Stimulated activated CD8-positive, alpha-beta memory T cell treated with anti-CD3 and anti-CD28 coated beads, Interleukin-12 subunit alpha, Interleukin-12 subunit beta, amount 100 ng/mL, for 4 hours (primary cell): ENCODE measurements around the gene LTBP1.
"Not testable (repeated sequence)": the region's sequence is repeated elsewhere in the genome, so short reads cannot be mapped to it uniquely, and the experiment has no call there.

ENCODE experiments used
- DNase-seq: peaks from one replicate; pipeline ENCODE4 v3.0.0-alpha.2; 2020; ENCODE audit warnings: low read depth

Gene LTBP1

DNA sequence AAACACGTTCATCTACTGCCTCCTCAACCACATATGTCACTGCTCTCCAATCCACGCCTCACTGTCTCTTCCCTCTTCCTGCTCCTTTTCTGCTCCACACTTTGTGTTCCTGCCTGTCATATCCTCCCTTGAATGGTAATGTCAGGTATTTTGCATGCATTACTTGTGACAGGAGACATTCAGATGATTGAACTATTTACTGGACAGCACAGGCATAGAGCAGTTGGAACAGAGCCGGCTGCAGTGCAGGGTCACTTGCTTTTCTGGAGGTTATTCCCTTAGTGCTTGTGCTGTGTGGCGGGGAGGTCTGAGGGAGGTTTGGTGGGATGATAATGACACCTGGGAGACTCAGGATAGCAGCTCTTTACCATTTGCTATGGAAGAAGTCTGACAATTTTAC lies 93.8 kb downstream of the LTBP1 start:
- DNase-seq: no peak

DNA sequence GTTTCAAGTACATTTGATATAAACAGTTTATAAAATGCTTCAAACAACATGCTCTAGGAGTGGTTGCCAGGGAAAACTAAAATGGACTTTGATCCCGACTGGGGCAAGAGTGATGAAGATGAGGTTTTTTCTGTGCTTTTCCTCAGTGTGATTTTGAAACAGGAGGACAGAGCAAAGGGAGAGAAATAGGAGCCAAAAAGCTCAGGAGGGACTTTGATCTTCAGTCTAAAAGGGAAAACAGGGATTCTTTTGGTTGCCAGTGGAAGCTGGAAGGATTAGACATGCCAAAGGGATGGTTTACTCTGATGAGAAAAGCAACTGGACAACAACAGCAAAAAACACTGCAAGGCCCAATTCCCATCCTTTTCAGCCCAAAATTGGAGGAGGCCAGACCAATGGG lies 95.5 kb downstream of the LTBP1 start:
- no peak for DNase-seq

DNA sequence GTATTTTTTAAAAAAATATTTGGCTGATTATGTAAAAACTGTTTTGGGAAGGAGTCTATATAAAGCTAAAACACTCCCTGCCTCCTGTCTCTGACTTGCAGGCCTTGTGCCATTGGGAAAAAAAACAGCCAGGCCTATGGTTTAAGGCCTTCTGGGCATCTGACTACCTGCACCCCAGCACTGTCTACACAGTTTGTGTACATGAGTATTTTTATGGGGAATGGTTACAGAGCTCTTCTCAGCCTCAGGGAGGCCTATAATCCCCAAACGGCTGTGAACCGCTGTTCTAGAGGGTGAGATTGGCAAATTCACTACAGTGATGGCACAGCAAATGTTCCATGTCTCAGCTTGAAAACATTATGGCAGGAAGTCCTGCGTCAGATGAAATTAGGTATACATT lies 96.1 kb downstream of the LTBP1 start:
- DNase-seq: no peak

DNA sequence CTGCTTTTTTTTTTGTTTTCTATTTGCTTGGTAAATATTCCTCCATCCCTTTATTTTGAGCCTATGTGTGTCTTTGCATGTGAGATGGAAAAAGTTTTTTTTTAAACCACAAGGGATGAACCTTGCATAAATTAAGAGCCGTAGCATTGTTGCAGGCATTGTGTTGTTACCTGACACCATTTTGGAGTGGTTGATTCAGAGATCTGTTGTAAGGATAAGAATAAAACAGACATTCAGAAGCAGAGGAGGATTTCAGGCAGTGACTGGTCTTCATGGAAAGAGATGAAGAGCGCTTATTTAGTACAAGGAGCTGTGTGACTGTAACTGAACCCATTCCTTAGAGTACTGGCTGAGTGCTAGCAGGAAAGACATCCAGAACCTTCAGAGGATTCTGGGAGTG lies 101.2 kb downstream of the LTBP1 start:
- no peak for DNase-seq

DNA sequence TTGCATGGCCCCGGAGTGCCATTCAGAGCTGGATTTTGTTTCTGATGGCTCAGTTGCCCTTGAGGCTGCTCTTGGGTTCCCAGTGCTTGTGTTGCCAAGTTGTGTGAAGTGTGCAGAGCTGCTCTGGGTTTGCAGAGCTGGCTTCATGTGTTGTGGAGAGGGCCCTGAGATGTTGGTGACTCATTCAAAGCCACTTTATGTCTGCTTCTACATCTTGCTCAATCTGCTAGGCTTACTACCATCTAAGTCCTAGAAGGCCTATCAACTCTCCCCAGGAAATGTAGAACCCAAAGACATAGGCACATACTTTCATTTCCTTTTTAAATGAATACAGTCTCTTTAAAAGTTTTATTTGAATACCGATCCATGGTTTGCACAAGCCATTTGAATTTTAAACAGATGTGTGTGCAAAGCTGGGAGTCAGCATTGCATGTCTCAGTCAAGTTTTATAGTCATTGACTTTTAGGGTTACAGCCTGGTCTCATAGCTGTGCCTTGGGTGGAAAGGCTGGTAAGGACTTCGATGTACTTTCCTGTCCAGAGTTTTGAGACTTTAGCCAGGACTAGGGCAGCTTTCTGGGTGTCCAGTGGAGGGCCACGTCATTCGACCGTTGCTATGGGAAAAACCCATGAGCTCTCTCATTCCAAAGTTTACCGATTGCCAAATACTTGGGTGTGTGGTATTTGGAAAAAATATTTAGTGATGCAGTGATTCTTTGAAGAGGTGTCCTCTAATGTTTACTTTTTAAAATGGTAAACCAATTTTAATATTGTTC lies 105.0 kb downstream of the LTBP1 start:
- DNase-seq: no peak

DNA sequence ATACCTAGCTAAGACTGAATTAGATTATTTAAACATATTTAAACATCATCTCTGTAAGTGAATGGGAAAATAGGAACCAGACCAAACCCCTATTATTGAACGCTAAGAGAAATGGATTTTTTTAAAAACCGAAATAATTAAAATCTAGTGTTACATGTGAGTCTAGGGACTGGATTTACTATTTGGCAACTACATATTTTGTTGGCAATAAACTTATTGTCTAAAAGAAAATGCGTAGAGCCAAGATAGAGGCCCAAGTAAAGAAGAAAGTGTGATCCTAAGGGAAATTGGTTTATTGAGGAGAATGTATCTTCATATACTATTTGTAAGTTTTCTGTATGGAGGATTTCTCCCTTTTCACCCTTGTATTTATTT lies 105.6 kb downstream of the LTBP1 start:
- DNase-seq: no peak

DNA sequence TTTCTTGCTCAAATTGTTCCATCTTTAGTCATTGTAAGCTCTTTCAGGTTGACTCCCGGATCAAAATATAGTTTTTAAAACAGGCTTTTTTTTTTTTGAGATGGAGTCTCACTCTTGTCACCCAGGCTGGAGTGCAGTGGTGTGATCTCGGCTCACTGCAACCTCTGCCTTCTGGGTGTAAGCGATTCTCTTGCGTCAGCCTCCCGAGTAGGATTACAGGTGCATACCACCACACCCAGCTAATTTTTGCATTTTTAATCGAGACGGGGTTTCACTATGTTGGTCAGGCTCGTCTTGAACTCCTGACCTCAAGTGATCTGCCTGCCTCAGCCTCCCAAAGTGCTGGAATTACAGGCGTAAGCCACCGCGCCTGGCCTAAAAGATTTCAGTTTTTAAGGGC lies 106.0 kb downstream of the LTBP1 start:
- not testable (repeated sequence) for DNase-seq

DNA sequence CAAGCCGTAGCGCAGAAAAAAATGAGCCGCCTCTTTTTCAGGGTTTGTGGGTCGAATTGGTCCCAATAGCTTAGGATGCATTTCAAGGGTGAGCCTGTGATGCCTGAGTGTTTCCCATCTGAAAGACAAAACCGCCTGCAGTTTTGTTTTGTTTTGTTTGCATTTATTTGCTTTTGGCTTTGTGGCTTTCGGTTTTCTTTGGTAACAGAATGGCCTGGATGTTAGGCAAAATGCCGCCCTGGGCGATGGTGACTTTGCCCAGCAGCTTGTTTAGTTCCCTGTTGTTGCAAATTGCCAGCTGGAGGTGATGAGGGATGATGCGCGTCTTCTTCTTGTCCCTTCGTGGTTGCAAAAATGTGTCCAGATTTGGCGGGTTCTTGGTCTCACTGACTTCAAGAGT lies 109.4 kb downstream of the LTBP1 start:
- DNase-seq: no peak

DNA sequence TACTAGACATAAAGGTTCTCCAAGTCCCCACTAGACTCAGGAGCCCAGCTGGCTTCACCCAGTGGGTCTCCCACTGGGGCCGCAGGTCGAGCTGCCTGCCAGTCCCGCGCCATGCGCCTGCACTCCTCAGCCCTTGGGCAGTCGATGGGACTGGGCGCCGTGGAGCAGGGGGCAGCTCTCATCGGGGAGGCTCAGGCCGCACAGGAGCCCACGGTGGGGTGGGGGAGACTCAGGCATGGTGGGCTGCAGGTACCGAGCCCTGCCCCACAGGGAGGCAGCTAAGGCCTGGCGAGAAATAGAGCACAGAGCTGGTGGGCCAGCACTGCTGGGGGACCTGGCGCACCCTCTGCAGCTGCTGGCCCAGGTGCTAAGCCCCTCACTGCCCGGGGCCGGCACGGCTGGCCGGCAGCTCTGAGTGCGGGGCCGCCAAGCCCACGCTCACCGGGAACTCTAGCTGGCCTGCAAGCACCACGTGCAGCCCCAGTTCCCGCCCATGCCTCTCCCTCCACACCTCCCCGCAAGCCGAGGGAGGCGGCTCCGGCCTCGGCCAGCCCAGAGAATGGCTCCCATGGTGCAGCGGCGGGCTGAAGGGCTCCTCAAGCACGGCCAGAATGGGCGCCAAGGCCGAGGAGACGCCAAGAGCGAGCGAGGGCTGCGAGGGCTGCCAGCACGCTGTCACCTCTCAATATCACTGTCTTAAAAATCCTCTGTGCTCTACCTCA lies 110.7 kb downstream of the LTBP1 start:
- DNase-seq: not testable (repeated sequence)

DNA sequence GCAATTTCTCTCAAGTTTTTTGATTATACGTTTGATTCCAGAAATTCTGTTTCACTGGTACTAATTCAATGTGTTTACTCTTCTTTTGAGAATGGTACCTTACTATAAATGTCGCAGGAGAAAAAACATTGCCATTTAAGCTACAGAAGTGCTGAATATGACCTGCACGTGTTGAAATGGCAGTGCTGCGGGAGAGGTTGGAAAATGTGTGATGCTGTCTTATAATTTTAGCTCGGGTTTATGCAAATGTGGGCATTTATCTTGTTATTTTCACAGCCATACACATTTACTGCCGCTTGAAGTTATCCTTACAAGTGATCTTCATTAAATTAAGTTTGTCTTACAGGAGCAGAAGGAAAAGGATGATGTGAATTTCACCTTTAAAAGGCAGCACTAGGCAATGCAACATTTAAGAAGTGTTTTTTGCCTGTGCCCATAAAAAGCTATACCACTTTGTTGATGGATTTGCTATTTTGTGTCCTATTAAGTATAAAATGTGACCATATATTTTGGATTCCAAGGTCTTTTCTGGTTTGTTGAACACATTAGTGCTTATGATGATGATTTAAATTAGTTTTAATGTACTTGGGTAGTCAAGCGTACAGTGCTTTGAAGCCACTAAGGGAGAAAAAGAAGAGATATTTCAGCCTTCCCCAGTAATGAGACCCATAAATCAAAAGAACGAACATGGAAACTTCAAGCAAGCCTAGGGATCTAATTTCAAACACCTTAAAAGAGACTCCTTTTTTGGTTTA lies 112.1 kb downstream of the LTBP1 start:
- no peak for DNase-seq

DNA sequence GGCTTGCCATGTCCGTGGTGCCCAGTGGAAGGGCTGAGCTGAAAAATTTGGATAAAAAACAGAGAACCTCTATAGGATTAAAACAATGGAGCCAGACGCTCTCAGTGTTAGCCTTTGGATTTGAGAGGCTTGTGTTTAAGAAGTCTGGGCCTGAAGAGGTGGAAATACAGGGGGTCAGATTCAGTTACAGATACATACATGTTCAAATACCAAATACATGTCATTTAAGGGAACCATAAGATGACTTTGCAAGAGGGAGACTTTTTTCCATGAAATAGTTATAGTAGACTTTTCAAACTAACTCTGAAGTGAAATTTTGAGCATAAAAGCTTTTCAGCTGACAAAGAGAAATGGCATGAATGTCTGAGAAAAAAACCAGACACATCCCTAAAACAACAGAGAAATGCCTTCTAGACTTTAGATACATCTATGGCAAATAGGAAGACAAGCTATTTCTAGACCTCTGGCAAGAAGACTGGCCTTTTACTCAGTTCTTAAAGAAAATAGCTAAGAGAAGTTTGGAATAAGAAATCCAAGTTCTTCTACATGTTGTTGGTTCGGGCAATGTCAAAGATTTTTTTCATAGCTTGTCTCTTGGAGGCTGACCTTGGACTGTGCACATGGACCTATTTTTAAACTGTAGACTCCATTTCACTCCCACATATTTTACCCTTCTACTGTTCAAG lies 112.9 kb downstream of the LTBP1 start:
- no peak for DNase-seq

DNA sequence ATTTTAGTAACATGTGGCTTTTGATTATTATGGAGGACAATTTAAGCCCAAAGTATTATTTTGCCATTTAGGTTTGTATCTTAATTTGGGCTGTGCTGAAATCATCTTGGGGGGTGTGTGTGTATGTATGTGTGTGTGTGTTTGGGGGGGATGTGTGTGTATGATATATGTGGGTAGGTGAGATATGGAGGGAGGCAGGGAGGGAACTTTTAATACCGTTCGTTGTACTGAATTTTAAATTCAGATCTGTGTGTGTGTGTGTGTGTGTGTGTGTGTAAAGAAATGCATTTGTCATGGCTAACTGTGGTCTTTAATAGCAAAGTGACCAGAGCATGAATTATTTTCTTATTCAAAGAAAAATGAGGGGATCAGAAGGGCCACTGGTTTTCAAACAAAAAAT lies 113.7 kb downstream of the LTBP1 start:
- no peak for DNase-seq

DNA sequence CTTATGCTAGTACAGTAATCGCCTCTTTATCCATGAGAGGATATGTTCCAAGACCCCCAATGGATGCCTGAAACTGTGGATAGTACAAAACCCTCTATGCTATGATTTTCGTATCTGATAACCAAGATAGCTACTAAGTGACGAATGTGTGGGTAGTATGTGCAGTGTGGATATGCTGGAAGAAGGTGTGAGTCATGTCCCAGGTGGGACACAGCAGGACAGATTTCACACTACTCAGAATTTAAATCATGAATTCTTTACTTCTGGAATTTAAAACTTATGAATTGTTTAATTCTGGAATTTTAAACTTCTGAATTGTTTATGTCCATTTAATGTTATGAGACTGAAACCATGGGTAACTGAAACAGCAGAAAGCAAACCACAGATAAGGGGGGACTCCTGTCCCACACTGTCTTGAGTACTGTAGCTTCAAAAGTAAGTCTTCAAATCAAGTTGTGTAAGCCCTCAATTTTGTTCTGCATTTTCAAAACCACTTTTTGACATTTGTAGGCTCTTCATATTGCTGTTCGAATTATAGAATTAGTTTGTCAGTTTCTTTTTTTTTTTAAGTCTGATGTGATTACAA lies 116.0 kb downstream of the LTBP1 start:
- DNase-seq: no peak

DNA sequence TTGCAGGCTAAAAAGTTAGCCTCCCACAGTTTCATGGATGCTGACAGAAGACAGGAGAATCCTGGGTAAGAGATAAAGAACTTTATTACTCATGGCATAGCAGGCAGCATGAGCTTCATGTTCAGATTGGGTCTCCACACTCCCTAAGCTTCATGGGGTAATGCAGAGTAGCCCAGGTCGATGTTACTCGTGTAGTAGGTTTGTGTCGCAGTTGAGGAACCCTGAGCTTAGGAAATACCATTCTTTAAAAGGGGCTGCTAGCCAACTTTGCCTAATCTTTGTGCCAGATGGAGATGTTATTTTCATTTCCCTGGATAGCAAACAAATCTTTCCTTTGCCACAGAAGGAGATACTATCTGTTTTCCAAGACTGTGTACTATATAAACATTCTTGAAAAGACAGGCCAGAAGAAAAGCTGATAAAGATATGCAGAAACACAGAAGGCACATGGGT lies 117.6 kb downstream of the LTBP1 start:
- no peak for DNase-seq

DNA sequence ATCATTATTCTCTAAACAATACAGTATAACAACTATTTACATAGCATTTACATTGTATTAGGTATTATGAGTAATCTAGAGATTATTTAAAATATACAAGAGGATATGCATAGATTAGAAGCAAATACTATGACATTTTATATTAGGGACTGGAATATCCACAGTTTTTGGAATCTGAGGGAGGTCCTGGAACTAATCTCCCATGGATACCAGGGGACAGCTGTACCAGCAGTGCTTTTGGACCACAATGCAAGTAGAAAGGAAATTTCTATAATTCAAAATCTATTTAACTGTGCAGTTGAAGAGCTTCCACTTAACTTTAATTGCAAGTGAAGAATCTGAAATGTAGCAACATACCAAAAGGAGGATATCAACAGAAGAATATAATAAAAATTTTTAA lies 120.8 kb downstream of the LTBP1 start:
- DNase-seq: no peak

DNA sequence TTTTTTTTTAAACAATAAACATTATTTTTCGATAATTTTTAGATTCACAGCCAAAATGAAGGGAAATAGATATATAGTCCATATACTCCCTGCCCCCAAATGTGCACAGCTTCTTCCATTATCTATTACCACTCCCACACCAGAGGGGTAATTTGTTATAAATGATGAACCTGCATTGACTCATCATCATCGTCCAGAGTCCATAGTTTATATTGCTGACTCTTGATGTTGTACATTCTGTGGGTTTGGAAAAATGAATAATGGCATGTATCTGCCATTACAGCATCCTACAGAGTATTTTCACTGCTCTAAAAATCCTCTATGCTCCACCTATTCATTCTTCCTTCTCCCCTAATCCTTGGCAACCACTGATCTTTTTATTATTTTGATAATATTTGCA lies 121.5 kb downstream of the LTBP1 start:
- no peak for DNase-seq

DNA sequence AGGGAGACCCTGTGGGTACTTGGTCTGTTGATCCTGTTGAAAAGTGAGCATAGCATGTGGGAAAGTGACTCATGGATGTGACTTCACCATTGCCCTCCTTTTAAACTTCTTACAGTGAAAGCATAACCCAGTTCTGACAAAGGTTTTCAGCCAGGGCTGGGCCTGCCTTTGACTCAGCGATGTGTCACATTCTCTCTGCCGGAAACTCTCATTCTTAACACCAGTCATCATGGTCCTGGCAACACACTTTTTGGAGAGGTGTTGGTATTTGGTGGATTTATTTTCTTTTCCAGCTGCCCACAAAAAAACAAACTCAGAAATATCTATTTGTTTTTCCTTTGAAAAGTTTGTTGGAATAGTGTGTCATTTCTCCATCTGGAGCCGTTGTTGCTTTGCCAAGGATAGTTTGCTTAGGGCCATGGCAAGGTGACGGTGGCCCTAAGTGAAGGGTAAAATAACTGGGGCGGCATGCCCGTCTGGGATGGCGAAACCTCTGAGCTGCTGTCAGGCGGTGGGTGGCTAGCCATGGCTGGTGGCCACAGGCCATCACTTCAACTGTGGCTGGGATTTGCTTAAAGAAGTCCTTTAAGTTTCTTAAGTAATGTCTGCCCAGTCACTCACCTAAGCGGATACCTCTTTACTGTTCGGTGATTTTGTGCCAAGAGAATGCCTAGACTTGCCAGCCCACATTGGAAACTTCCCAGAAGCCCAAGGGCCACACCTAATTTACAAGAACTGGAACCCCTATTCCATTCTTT lies 123.3 kb downstream of the LTBP1 start:
- DNase-seq: no peak

DNA sequence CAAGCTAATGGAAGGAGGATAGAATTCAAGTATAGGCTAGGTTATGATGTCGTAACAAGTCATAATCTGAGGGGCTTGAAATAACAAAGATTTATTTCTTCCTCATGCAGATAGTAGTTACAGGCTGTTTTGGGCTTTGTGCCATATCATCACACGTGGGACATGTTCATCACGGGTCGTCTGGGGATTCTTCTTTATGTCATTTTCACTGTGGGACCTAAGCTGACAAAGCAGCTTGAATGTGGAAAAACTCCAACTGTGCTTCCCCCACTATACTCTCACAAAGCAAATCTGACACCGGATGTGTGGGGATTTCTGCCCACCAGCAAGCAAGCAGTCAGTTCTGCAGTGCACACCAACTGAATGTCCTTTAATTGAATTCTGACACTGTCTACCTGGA lies 124.8 kb downstream of the LTBP1 start:
- DNase-seq: no peak

DNA sequence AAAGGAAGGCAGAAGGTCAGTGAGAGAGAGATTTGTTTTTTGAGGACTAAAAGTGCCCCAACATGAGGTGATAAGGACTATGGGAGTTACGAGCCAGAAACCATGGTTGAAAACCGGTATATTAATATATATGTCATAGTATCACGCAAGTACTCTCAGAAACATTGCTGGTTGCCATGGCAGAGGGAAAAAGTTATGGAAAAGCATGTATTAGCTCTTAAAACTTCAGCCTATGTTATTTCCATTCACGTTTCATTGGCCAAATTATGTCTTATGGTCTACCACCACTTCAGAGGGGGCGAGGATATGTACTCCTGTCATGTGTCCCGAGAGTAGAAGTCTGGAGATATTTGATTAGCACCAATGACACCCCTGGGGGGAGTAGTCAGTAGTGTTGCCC lies 125.9 kb downstream of the LTBP1 start:
- DNase-seq: no peak

DNA sequence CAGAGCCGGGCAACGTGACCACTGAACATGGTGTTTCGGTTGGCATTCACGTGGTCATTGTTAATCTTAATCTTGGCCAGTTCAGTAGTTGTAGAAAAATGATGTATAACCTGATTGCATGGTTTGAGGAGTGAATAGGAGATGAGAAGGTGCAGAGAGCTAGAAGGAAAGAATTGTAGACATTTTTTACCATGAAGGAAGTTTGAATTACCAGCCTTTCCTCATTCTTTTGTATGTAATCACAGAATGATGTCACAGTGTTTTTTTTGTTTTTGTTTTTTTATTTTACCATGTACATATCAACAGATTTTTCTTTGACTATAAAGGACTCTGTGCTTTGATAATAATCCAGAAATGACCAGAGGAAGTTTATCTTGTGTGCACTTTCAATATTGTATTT lies 126.3 kb downstream of the LTBP1 start:
- no peak for DNase-seq

DNA sequence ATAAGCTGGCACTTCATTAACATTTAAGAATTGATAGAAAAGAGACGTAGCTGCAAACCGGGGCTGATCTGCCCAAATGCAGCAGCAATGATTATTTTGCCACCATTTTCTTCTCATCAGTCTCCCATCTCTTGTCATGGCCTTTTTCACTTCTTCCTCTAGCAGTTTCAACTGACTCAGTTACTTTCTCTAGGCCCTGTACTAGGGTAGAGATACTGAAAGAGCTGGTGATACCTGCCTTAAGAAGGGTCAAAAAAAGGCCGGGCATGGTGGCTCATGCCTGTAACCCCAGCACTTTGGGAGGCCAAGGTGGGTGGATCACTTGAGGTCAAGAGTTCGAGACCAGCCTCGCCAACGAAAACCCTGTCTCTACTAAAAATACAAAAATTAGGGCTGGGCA lies 127.4 kb downstream of the LTBP1 start:
- no peak for DNase-seq
